ENCODE results near the gene PCBP3.
"Not testable (repeated sequence)": the region's sequence is repeated elsewhere in the genome, so short reads cannot be mapped to it uniquely, and the experiment has no call there.

PCBP3 gene

DNA sequence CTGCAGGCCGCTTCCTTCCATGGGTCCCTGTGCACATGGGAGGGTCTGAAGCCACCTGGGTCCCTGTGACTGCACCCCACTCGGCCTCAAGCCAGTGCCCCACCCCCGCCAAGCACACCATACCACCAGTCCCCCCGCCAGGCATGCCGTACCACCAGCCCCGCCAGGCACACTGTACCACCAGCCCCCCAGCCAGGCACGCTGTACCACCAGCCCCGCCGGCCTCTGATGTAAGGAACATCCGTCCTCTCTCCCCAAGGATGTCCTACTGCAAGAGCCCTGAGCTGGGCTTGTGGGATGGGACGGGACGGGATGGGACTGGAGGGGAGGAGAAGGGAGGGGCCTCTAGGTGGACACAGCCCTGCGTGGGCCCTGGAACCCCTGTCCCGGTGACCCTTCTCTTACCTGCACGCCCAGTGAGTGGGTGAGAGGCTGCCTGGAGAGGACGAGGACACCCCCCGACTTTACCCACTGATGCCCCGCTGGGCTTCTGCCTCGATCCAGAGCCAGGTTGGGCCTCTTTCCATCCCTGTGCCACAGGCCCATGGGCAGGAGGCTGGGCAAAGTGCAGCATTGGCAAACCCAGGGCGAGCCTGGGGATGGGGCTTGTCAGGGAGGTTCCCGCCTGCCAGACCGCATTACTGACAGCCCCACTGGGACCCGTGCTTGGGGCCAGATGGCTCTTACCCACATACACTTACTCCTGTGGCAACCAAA lies 297.3 kb downstream of the PCBP3 start:
- DNase-seq, result no peak

DNA sequence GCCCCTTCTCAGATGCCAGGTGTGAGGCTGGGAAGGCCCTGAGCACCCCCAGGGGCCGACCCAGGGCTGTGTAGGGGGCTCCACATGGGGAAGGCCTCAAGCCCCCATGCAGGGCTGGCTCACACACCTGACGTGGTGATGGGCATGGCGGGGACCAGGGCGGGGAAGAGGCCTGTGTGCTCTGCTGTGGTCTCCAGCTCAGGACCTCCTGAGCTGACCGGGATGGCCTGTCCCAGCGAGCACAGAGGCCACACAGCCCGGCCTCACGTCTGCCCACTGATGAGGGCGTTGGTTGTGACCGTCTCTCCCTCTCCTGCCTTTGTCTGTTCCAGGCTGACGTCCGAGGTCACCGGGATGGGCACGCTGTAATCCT lies 297.8 kb downstream of the PCBP3 start:
- DNase-seq, result no peak

DNA sequence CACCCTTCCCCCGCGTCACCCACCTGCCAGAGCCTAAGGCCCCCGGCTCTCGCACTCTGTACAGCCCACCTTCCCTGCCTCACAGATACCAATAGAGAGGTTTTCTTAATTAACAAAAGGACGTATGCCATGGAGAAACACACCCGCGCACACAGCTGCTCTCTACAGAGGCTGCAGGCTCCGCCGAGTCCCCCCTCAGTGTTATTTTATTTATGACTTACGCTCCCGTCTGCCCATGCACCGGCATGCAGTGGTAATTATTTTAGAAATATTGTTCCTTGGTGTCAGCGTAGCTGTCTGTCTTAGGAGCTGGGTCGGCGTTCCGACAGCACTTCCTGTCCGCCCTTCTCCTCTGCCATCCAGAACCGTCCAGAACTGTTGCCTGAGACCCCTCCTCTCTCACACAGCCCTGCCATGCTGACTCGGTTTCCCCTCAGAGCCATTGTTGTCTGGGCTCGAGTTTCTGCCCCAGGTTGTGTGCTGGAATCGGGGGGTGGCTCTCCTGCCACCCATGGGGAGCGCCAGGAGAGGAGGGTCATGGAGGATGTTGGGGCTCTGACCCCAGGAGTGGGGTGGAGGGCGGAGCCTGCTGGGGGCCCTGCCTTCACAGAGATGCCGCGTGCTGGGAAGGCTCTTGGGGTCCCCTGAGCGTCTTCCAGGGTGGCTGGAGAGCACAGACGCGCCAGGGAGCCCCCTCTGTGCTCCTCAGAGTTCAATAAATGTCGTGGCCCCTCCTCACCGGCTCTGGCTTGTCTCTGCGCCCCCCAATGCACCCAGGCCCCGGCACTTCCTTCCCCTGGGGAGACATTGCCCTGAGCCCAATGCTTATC lies 298.4 kb downstream of the PCBP3 start:
- no peak for DNase-seq

DNA sequence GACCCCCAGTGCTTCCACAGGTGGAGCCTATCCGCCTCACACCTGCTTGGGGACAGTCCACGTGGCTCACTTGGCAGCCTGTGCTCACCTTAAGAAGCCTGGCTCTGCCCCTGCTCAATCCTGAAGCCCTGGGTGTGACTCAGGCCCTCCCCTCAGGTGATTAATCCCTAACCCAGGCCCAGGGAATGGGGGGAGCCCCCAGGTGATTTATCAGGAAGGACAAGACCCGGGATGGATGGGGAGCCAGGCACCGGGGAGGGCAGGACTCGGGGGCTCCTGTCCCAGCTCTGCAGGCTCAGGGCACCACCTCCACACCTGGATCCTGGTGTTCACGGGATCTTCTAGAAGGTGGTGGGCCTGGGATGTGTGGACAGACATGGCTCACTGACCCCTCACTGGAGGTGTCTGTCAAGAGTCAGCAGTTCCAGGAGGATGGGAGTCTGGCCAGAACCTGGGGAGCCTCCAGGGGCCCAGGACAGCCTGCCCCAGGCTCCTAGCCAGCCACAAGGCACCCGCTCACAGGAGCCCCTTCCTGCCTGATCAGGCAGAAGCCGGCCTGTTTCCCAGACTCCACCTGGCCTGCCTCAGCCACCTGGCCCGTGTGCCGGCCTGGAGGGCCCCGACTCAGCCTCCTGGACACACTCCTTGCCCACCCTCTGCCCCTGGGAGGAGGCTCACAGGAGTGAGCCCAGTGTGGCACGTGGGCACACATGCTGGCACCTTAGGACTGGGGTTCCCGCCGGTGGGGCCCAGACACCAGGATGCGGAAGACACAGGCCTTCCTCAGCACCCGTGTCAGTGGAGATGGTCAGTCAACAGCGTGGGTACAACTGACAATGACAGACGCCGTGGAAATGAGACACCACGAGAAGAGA lies 299.5 kb downstream of the PCBP3 start:
- DNase-seq, result no peak

DNA sequence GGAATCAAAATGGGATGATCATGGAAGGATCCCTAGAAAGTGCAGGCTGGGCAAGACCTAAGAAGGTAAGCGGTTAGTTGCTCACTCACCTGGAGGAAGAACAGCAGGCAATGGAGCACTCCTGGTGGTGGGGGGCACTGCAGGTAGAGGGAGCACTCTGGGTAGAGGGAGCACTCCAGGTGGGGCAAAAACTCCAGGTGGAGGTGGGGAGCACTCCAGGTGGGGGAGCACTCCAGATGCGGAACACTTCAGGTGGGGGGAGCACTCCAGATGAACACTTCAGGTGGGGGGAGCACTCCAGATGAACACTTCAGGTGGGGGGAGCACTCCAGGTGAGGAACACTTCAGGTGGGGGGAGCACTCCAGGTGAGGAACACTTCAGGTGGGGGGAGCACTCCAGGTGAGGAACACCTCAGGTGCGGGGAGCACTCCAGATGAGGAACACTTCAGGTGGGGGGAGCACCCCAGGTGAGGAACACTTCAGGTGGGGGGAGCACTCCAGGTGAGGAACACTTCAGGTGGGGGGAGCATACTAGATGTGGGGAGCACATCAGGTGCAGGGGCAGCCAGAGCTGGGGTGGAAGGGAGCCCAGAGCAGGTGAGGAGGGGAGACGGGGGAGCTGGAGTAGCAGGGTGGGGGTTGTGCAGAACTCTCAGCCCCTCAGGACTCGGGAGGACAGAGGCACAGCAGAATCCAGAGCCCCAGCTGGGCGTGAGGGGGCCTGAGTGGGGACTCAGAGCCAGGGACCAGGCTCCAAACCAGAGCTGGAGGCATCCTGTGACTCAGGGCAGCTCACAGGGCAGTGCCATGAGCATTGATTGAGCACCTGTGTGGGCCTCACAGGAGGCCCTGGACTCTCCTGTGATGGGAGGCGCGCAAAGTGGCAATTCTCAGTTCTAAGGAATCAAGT lies 300.4 kb downstream of the PCBP3 start:
- DNase-seq, result no peak

DNA sequence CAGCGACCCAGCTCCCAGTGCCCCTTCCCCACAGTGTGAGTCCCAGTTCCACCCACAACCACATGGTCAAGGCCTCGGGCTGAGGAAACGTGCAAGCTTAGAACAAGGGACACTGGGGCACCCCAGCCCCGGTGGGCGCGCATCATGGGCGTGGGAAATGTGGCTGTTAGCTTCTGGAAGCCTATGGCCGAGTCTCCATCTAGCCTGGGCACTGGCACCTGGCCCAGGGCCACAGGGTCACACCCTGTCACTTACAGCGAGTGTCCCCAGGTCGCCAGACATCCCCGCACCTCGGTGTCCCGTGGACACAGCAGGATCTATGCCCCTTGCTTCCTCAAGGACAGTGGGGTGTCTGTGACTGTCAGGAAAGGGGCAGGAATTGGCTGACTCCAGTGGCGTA lies 301.1 kb downstream of the PCBP3 start:
- DNase-seq, result no peak

DNA sequence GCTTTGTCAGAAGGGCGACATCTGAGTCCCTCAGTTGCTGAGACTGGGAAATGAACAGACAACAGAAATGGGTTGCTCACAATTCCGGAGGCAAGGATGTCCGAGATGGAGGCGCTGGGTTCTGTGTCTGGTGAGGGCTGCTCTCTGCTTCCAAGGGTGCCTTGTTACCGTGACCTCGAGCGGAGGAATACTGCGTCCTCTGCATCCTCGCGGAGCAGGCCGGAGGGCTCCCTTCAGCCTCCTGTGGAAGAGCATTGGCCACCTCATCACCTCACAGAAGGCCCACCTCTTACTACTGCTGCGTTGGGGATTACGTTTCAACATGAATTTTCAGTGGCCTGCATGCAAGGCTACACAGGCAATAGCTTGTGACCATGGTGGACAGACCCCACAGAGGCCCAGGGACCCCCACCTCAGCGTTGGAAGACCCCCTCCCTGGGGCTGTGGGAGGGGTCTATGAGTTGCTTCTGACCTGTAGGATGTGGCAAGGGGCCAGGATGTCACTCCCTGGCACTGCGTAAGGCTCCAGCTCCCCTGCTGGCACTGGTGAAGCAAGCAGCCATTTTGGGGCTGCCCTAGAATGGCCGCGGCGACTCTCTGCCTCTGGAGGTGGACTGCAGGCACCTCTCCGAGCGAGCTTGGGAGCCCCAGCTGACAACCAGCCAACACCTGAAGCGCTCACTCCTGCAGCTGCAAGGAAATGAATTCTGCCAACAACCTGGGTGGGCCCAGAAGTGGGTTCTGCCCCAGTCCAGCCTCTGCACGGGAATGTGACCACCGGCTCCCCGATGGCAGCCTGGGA lies 301.7 kb downstream of the PCBP3 start:
- no peak for DNase-seq

DNA sequence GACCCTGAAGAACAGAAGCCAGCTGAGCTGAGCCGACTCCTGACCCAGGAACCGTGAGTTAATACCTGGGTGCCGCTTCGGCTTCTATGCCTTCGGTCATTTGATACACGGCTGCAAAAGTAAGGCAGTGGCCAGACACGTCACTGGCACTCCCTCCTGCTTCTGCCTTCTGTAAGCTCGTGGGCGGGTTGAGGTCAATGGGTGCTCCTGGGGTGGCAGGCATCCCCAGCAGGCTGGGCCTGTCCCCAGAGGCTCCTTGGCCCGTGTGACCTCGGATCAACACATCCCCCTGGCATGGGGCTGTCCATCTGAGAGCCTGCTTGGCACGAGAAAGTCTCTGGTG lies 302.3 kb downstream of the PCBP3 start:
- DNase-seq, result no peak

DNA sequence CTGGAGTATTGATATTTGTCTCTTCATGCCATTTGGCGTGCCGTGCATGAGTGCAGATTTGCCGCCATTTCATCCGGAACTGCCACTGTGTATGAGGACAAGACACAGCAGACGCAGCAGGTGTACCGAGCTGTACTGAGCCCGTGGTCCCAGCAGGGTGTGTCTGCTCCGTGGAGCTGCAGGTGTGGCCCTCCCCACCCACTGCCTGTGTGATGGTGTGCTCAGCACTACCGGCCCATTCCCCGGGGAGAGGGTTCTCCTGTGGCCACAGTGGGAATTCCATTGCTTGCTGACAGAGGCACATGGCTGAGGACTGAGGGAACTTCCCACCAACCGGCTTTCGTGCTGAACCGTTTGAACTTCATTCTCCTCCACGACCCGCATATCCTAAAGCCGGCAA lies 303.8 kb downstream of the PCBP3 start:
- DNase-seq, result no peak

DNA sequence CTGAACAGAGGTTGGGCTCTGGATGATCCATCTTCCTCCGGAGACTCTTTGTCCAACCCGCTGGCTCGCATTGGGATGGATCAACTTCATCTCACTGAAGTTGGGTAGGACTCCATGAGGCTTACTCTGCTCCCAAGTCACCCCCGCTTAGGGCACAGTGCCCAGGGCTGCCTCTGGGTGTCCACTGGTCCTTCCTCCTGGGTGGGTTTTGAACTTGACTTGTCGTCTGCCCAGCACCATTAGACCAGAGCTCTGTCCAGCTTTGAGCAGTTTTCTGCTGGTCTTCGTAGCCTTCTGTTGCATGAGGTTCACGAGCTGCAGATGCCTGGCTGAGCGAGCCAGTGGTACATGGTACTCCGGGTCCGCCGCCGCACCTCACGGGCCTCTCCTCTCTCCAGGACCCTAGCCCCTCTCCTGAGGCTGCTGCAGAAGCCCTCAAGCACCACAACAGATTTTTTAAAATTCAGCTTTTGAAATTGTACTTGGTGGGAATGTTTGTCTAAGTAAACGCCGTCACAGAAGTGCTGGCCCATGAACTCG lies 304.3 kb downstream of the PCBP3 start:
- DNase-seq, result no peak

DNA sequence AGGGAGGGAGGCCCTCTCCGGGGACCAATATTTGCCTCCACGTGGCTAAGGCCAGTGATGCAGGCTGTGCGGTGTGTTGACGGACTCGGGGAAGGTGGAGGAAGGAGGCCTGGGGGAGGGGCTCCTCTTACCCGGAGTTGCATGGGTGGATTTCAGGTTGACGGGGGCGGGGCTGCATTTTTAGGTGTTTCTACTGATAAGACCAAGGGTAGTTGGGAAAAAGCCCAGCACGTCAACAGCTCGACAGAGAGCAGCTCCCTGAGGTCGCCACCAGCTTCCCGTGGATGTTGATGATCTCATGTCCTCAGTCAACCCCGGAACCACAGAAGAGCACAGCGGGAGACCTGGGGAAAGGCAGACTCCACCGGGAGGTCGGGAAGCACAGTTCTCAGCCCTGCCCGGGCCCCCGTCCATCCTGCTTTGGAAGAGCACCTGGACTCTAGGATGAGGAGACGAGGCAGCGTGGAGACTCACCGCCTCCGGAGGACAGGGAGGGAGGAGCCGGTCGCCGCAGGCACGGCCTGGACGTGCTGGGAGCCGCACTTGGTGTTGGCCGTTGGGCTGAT lies 305.1 kb downstream of the PCBP3 start:
- DNase-seq, result no peak

DNA sequence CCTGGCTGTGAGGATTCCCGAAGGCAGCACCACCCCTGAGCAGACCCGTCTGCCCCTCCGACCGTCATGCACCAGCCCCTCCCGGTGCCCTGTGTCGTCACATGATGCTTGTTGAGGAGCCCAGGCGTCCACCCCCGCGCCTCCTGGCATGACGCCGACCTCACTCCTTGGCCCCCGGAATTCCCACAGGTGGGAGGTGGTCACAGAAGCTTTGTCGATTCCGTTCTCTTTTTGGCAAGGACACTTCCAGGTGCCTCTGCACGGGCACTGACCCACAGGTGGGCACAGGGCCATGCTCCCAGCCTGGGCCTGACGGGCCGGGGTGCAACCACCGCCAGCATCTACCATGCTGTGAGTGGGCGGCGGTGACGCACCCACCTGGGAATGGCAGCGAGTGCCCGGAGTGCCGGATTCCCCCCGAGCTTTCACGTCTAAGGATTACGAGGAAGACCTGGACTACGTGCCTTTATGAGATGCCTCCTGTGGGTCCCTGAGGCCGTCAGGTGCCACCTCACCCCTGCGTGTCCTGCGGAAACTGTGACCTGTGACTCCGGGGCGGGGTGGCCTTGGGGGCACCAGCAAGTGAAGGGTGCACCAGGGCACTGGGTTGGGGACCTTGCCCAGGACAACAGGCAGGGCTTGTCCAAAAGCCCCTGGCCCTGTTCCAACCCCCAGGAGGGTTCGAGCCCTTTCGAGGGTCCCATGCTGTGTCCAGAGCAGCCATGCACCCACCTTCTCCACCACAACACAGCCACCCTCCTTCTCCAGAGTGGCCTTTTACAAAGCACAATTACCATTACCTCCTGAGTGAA lies 306.6 kb downstream of the PCBP3 start:
- DNase-seq, result no peak

DNA sequence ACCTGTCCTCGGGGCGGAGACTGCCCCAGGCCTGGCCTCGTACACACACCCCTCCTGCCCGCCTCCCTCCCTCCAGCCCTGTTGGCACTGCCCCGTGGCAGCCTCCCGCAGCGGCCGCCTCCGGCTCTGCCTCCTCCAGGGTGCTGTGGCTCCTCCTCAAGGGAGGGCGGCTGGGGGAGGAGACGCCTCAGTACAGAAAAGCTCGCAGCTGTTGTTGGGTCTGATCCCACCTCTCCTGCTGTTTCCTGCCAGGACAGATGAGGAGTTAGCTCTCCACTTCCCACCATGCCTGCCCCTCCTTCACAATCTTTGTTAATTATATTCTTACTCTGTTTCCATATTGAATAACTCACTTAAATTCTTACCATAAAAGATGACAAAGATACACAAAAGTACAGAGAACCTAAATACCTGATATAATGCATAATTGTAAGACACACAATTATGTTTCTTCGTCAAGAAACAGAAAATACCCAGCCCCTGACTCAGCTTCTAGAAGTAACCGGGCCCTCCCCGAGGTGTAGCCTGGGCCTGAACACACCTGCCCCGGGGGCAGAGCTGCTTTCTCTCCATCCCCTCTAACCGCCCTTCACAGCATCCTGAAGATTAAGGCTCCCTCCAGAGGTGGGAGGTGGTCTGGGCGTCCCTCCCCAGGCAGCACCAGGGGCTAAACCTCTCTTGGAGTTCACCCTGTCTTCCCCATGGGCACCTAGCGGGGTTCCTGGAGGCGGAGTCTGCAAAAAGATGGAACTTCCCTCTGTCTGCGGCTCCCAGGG lies 307.4 kb downstream of the PCBP3 start:
- no peak for DNase-seq

DNA sequence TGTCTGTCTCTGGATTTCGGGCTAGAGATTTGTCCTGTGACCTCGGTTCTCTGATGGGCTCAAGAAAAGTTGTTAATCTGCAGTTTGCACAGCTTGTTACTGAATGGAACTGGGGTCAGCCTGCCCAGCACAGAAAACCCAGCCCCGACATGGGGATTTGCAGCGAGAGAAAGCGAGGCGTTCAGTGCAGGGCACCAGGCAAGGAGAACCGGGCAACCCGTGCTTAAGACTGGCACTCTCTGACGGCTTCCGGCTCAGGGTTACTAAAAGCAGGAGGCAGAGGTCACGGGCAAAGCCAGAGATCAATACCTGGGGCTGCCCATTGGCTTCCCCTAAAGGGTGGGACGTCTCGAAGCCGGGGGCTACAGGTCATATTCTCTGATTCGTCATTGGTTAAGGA lies 308.2 kb downstream of the PCBP3 start:
- no peak for DNase-seq

DNA sequence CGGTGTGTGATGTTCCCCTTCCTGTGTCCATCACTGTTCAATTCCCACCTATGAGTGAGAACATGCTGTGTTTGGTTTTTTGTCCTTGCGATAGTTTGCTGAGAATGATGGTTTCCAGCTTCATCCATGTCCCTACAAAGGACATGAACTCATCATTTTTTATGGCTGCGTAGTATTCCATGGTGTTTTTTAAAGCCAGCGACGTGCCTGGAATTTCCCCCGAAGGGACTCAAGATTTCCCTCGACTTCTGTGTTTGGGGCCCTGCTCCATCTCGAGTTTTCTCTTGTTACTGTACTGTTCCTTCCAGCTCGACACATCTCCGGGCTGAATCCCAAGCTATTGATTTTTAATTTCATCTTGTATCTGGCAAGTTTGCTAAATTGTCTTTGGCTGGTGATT lies 309.0 kb downstream of the PCBP3 start:
- DNase-seq, result not testable (repeated sequence)

DNA sequence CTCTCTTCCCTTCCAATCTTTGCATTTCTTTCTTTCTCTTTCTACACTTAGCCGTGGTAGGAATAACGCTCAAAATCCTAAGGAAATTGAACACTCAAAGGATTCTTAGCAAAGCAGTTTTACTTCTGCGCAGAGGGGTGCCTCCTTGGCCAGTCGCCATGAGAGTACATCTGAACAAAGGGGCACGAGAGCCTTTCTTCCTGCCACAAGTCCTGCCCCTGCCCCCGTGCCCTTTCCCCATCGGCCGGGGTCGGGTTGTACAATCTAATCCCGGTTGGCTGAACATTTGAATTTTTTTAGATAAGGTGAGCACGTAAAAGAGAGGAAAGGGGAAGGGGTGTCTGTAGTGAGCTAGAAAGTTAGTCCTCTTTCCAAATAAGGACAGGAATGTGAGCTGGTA lies 309.4 kb downstream of the PCBP3 start:
- no peak for DNase-seq

DNA sequence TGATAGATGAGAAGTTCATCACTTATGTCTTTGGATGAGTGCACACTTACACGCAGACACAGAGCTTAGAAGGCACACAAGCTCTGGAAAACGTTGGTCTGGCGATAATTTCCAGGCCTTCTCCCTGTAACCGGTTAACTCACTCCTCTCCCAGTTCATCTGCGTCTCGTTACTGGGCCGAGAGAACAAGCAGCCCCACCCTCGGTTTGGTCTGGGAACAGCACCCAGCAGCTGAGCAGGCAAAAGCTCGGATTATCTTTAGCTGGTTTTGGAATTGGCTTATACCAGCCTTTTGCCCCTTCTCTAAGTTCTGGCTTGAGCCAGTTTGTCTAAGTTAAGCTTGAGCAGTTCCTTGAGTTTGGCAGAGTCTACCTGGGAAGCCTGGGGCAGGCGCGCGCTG lies 310.7 kb downstream of the PCBP3 start:
- DNase-seq, result no peak

DNA sequence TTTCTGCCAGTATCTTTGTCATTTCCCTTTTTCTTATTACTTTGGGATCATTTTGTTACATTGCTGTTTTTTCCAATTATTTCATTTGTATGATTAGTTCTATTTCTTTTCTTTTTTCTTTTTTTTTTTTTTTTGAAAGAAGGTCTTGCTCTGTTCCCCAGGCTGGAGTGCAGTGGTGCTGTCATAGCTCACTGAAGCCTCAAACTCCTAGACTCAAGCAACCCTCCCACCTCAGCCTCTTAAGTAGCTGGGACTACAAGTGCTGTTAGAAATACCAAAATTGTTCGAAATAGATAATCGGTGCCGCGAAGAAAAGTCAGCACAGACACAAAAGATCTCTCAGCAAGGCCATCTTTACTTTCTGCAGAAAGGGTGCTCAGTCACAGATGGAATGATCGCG lies 311.4 kb downstream of the PCBP3 start:
- DNase-seq, result no peak

DNA sequence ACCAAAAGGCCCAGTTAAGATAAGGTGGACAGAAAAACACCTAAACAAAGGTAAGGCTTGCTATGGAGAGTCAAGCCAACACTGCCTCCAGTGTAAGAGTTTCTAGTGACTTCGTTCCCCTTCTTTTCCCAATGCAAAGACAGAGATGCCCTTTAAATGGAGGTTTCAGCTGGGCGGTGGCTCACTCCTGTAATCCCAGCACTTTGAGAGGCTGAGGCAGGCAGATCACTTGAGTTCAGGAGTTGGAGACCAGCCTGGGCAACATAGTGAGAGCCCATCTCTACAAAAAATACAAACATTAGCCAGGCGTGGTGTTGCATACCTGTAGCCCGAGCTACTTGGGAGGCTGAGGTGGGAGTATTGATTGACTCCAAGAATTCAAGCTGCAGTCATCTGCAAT lies 314.0 kb downstream of the PCBP3 start:
- DNase-seq, result no peak
